GM12865 (cell line): ENCODE data around the gene AKAP13.

Experiments
- DNase-seq: peaks from one replicate; pipeline ENCODE4 v3.0.0; 2010; ENCODE audit warnings: low read depth
- H3K4me3 ChIP-seq: 2 replicates; pipeline ENCODE4 v1.5.1; 2011; ENCODE audit warnings: mild to moderate bottlenecking, low read depth, low read length, control low read depth
- CTCF ChIP-seq: IDR thresholded peaks from 2 replicates; pipeline ENCODE4 v1.5.1; 2011; ENCODE audit warnings: low read length, control low read depth, low read depth, inconsistent platforms; ENCODE audit not compliant: insufficient read depth; ENCODE audit errors: missing control alignments

AKAP13 gene

GRCh38 chr15:85606738-85607137 is 226.3 kb downstream of the AKAP13 start:
- no peak for TF ChIP-seq CTCF
- DNase-seq: no peak

DNA sequence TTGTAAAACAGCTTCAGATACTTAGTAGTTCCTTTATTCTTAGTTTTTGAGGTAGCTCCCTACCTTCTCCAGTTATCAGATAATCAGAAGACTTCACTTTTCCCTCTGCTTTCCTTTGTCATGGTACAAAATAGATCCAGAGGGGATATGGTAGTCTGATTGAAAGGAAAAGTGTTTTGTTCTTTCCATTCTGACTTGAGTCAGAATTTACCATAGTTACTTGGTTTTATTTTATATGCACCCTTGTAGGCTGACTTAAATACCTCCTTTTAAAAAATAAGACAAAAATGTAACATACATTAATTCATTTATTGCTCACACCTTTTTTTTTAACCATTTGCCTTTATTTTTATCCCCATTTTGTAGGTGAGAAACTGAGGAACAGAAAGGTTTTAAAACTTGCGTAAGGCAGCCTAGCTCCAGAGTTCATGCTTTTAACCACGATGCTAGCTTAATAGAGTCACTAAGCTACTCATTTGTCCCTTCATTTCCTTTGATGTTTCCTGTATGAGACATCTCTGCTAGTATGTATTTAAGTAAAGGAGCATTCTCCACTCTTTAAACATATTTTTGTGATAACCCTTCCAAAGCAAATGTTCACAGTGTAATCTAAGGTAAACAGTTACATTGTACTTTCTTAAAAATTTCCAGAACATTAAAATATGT is 226.9 kb downstream of the AKAP13 start:
- no peak for DNase-seq
- no peak for TF ChIP-seq CTCF
- no peak overlapping the region for H3K4me3 ChIP-seq

More at GRCh38 chr15:85606738-85607137, 226.3 kb downstream of the AKAP13 start:
- no peak overlapping the region for H3K4me3 ChIP-seq

DNA sequence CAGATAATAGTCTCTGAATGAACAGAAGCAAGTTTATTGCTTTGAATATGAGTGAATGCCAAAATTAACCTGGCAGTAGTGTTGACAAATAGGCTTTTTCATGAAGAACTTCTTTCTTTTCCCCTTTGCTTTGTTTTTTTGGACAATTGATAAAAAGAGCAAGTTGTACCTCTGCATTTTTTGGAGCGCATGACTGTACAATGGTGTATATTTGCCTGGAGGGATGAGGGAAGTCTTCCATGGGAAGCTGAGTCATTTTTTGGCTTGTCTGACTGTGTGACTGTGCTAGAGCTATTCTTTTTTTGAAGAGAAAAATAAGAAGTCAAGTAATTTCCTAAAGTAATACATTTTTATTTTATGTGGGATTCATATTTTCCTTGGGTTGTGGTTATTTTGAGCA is 227.4 kb downstream of the AKAP13 start:
- H3K4me3 ChIP-seq: no peak overlapping the region
- no peak for TF ChIP-seq CTCF
- DNase-seq: no peak

GRCh38 chr15:85609492-85609891 is 229.1 kb downstream of the AKAP13 start:
- H3K4me3 ChIP-seq: no peak overlapping the region
- no peak for TF ChIP-seq CTCF
- no peak for DNase-seq

- H3K4me3 ChIP-seq: no peak overlapping the region
- no peak for DNase-seq
- TF ChIP-seq CTCF: no peak
These were observed 231.0 kb downstream of the AKAP13 start for GRCh38 chr15:85611361-85611760.

DNA sequence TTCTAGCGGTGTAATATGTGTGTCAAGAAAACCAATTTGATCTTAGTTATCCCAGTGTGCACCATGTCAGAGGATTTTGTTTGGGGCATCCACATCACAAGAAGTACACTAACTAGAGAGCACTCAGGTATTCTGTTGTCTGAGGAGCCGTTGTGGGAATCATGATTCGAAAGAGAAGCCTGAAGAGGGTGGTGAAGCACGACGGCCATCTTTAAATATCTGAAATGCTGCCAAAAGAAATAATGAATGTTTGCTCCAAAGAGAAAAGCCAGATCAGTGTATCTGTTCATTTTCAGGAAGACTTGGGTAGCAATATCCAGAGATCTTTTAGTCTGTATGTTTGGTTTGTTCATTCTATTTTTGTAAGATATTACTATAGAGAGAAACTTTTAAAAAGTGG is 233.7 kb downstream of the AKAP13 start:
- no peak for TF ChIP-seq CTCF
- DNase-seq: no peak
- H3K4me3 ChIP-seq: no peak overlapping the region

GRCh38 chr15:85615930-85616329 is 235.5 kb downstream of the AKAP13 start:
- H3K4me3 ChIP-seq: no peak overlapping the region
- DNase-seq: peak; percentile 68

More at GRCh38 chr15:85615930-85616329, 235.5 kb downstream of the AKAP13 start:
- TF ChIP-seq CTCF: peak; percentile 54
